GM18502 (cell line): ENCODE data around the gene GDPD4.
"Not testable (repeated sequence)": the region's sequence is repeated elsewhere in the genome, so short reads cannot be mapped to it uniquely, and the experiment has no call there.

Source experiments
- ATAC-seq: cut with Tn5 transposase; IDR thresholded peaks from one replicate; pipeline ENCODE4 v1.9.1; 2021; ENCODE audit warnings: mild to moderate bottlenecking; ENCODE audit not compliant: unreplicated experiment, poor library complexity

Gene GDPD4

GRCh38 chr11:77300028-77300427, 1.5 kb downstream of the GDPD4 start:
- not testable (repeated sequence) for ATAC-seq

- ATAC-seq: no peak
Measured at GRCh38 chr11:77299528-77299993, 1.9 kb downstream of the GDPD4 start.

- ATAC-seq: no peak
Measured at GRCh38 chr11:77294040-77294439, 7.4 kb downstream of the GDPD4 start.

- no peak for ATAC-seq
Measured at GRCh38 chr11:77289737-77290136, 11.7 kb downstream of the GDPD4 start.

- ATAC-seq: no peak
Measured at GRCh38 chr11:77287615-77288273, 13.7 kb downstream of the GDPD4 start.

- no peak for ATAC-seq
Measured at GRCh38 chr11:77287136-77287535, 14.3 kb downstream of the GDPD4 start.

- ATAC-seq: no peak
Measured at GRCh38 chr11:77284476-77285468, 16.7 kb downstream of the GDPD4 start.

- no peak for ATAC-seq
Measured at GRCh38 chr11:77283101-77283500, 18.4 kb downstream of the GDPD4 start.

- ATAC-seq: no peak
Measured at GRCh38 chr11:77278595-77279506, 22.6 kb downstream of the GDPD4 start.

GRCh38 chr11:77276271-77276670, 25.2 kb downstream of the GDPD4 start:
- no peak for ATAC-seq

- no peak for ATAC-seq
Measured at GRCh38 chr11:77270921-77271320, 30.6 kb downstream of the GDPD4 start.

GRCh38 chr11:77269484-77270123, 31.9 kb downstream of the GDPD4 start:
- no peak for ATAC-seq

- ATAC-seq: no peak
Measured at GRCh38 chr11:77267962-77268361, 33.5 kb downstream of the GDPD4 start.

- ATAC-seq: no peak
Measured at GRCh38 chr11:77266766-77267165, 34.7 kb downstream of the GDPD4 start.

- no peak for ATAC-seq
Measured at GRCh38 chr11:77262803-77263202, 38.7 kb downstream of the GDPD4 start.

- no peak for ATAC-seq
Measured at GRCh38 chr11:77259641-77260040, 41.8 kb downstream of the GDPD4 start.

- ATAC-seq: no peak
Measured at GRCh38 chr11:77253690-77254089, 47.8 kb downstream of the GDPD4 start.

GRCh38 chr11:77252555-77253270, 48.8 kb downstream of the GDPD4 start:
- no peak for ATAC-seq
